Stromal cell of bone marrow (primary cell): Measurements from ENCODE around the gene TSPAN18.

Experiments
- DNase-seq: peaks from one replicate; pipeline ENCODE4 v3.0.0-alpha.2; 2012; ENCODE audit warnings: low read depth

The TSPAN18 gene

GRCh38 chr11:44797051-44797450, 70.3 kb downstream of the TSPAN18 start:
- no peak for DNase-seq

GRCh38 chr11:44797886-44798606, 71.3 kb downstream of the TSPAN18 start:
- DNase-seq = no peak

- DNase-seq = no peak
Measured at GRCh38 chr11:44798607-44798972, 71.8 kb downstream of the TSPAN18 start.

- no peak for DNase-seq
Measured at GRCh38 chr11:44799012-44799411, 72.2 kb downstream of the TSPAN18 start.

- DNase-seq = no peak
Measured at GRCh38 chr11:44802347-44802746, 75.6 kb downstream of the TSPAN18 start.

- DNase-seq = no peak
Measured at GRCh38 chr11:44803009-44803408, 76.2 kb downstream of the TSPAN18 start.

- DNase-seq = no peak
Measured at GRCh38 chr11:44804449-44805437, 78.0 kb downstream of the TSPAN18 start.

GRCh38 chr11:44805596-44805995, 78.8 kb downstream of the TSPAN18 start:
- no peak for DNase-seq

- DNase-seq = no peak
Measured at GRCh38 chr11:44808053-44808753, 81.4 kb downstream of the TSPAN18 start.

GRCh38 chr11:44809283-44809682, 82.5 kb downstream of the TSPAN18 start:
- no peak for DNase-seq

GRCh38 chr11:44811841-44812448, 85.2 kb downstream of the TSPAN18 start:
- DNase-seq = no peak

GRCh38 chr11:44812971-44813370, 86.2 kb downstream of the TSPAN18 start:
- no peak for DNase-seq

- DNase-seq = no peak
Measured at GRCh38 chr11:44813401-44813800, 86.6 kb downstream of the TSPAN18 start.

GRCh38 chr11:44814881-44815592, 88.3 kb downstream of the TSPAN18 start:
- DNase-seq = peak; percentile 59

- no peak for DNase-seq
Measured at GRCh38 chr11:44815917-44816456, 89.2 kb downstream of the TSPAN18 start.

- no peak for DNase-seq
Measured at GRCh38 chr11:44816761-44817160, 90.0 kb downstream of the TSPAN18 start.

GRCh38 chr11:44817207-44817949, 90.6 kb downstream of the TSPAN18 start:
- no peak for DNase-seq

GRCh38 chr11:44818110-44818509, 91.3 kb downstream of the TSPAN18 start:
- DNase-seq = no peak

- no peak for DNase-seq
Measured at GRCh38 chr11:44819346-44819745, 92.6 kb downstream of the TSPAN18 start.

GRCh38 chr11:44822369-44822768, 95.6 kb downstream of the TSPAN18 start:
- no peak for DNase-seq
